BJ (cell line): Measurements from ENCODE around the gene CSF3. TPM values are rescaled to one million over a fixed set of nuclear protein-coding genes. Genes with fewer than 3 reads are reported as not detected.
A peak's percentile ranks its signal among the peaks of the same experiment; 100 is the strongest.

ENCODE experiments used
- CTCF ChIA-PET: fragments of 350-600 bp; formaldehyde crosslinking; extraction: SDS; loops from one replicate; lab custom pipeline; 2021; ENCODE audit warnings: antibody characterized with exemption, inconsistent platforms; lab: Yijun Ruan, JAX
- POLR2A ChIA-PET: fragments of 300-600 bp; sonication (Branson Sonifier 250); formaldehyde crosslinking; extraction: SDS; loops from one replicate; lab custom pipeline; 2021; ENCODE audit warnings: antibody characterized with exemption; lab: Charles Lee
- DNase-seq: peaks from one replicate; pipeline ENCODE4 v3.0.0-alpha.2; 2011; ENCODE audit warnings: low read depth
- H3K27me3 ChIP-seq: 2 replicates; pipeline ENCODE4 v1.6.0; 2011; ENCODE audit warnings: low read length; ENCODE audit not compliant: control insufficient read depth, insufficient read depth
- H3K36me3 ChIP-seq: 2 replicates; pipeline ENCODE4 v1.5.1; 2011; ENCODE audit warnings: low read length; ENCODE audit not compliant: control insufficient read depth, insufficient read depth
- H3K4me3 ChIP-seq: 2 replicates; pipeline ENCODE4 v1.5.1; 2011; ENCODE audit warnings: low read depth, mild to moderate bottlenecking, control low read depth, low read length
- polyA plus RNA-seq: library from polyadenylated mRNA; depleted of rRNA; stranded (reverse); fragments of >200 nt; gene quantifications from 2 replicates; pipeline ENCODE4 v1.2.3, GENCODE V29; 2011
- TF ChIP-seq, protein P1 (sequence below): IDR thresholded peaks from 2 replicates; pipeline ENCODE4 v1.5.1; 2011; ENCODE audit warnings: low read depth, mild to moderate bottlenecking, control low read depth, inconsistent platforms, low read length, moderate library complexity; ENCODE audit not compliant: insufficient read depth

Gene CSF3
- polyA plus RNA-seq, 1 experiment = not detected

DNA sequence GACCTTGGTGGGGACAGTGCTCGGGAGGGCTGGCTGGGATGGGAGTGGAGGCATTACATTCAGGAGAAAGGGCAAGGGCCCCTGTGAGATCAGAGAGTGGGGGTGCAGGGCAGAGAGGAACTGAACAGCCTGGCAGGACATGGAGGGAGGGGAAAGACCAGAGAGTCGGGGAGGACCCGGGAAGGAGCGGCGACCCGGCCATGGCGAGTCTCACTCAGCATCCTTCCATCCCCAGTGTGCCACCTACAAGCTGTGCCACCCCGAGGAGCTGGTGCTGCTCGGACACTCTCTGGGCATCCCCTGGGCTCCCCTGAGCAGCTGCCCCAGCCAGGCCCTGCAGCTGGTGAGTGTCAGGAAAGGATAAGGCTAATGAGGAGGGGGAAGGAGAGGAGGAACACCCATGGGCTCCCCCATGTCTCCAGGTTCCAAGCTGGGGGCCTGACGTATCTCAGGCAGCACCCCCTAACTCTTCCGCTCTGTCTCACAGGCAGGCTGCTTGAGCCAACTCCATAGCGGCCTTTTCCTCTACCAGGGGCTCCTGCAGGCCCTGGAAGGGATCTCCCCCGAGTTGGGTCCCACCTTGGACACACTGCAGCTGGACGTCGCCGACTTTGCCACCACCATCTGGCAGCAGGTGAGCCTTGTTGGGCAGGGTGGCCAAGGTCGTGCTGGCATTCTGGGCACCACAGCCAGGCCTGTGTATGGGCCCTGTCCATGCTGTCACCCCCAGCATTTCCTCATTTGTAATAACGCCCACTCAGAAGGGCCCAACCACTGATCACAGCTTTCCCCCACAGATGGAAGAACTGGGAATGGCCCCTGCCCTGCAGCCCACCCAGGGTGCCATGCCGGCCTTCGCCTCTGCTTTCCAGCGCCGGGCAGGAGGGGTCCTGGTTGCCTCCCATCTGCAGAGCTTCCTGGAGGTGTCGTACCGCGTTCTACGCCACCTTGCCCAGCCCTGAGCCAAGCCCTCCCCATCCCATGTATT, 1.1 kb downstream of the CSF3 start:
- DNase-seq = no peak
- ChIA-PET POLR2A (no interaction called here), CTCF (interaction anchor here (0.6 to 8.0 kb wide), 16 partner anchors 10 to 274 kb away, joined by 3 to 133 read pairs (median 6); partner anchors contain the start of gene CASC3)
- H3K36me3 ChIP-seq = peaks cover 7% of the 10 kb centered on the region; the same call in 1 of the 2 replicates
- TF ChIP-seq, protein P1, sequence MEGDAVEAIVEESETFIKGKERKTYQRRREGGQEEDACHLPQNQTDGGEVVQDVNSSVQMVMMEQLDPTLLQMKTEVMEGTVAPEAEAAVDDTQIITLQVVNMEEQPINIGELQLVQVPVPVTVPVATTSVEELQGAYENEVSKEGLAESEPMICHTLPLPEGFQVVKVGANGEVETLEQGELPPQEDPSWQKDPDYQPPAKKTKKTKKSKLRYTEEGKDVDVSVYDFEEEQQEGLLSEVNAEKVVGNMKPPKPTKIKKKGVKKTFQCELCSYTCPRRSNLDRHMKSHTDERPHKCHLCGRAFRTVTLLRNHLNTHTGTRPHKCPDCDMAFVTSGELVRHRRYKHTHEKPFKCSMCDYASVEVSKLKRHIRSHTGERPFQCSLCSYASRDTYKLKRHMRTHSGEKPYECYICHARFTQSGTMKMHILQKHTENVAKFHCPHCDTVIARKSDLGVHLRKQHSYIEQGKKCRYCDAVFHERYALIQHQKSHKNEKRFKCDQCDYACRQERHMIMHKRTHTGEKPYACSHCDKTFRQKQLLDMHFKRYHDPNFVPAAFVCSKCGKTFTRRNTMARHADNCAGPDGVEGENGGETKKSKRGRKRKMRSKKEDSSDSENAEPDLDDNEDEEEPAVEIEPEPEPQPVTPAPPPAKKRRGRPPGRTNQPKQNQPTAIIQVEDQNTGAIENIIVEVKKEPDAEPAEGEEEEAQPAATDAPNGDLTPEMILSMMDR = no peak
- H3K27me3 ChIP-seq = no peaks in the 10 kb centered on the region
- H3K4me3 ChIP-seq = no peak overlapping the region

DNA sequence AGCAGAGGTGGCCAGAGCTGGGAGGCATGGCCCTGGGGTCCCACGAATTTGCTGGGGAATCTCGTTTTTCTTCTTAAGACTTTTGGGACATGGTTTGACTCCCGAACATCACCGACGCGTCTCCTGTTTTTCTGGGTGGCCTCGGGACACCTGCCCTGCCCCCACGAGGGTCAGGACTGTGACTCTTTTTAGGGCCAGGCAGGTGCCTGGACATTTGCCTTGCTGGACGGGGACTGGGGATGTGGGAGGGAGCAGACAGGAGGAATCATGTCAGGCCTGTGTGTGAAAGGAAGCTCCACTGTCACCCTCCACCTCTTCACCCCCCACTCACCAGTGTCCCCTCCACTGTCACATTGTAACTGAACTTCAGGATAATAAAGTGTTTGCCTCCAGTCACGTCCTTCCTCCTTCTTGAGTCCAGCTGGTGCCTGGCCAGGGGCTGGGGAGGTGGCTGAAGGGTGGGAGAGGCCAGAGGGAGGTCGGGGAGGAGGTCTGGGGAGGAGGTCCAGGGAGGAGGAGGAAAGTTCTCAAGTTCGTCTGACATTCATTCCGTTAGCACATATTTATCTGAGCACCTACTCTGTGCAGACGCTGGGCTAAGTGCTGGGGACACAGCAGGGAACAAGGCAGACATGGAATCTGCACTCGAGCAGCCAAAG, 2.3 kb downstream of the CSF3 start:
- Histone ChIP-seq H3K27me3 (no peaks in the 10 kb centered on the region), H3K36me3 (peaks cover 8% of the 10 kb centered on the region), H3K4me3 (no peak overlapping the region)
- DNase-seq = no peak
- POLR2A ChIA-PET = no interaction called here
- CTCF ChIA-PET = interaction anchor here (0.6 to 8.0 kb wide), 11 partner anchors 9 to 1462 kb away, joined by 3 to 133 read pairs (median 4); no protein-coding TSS in a partner anchor
- TF ChIP-seq, protein P1 = no peak

DNA sequence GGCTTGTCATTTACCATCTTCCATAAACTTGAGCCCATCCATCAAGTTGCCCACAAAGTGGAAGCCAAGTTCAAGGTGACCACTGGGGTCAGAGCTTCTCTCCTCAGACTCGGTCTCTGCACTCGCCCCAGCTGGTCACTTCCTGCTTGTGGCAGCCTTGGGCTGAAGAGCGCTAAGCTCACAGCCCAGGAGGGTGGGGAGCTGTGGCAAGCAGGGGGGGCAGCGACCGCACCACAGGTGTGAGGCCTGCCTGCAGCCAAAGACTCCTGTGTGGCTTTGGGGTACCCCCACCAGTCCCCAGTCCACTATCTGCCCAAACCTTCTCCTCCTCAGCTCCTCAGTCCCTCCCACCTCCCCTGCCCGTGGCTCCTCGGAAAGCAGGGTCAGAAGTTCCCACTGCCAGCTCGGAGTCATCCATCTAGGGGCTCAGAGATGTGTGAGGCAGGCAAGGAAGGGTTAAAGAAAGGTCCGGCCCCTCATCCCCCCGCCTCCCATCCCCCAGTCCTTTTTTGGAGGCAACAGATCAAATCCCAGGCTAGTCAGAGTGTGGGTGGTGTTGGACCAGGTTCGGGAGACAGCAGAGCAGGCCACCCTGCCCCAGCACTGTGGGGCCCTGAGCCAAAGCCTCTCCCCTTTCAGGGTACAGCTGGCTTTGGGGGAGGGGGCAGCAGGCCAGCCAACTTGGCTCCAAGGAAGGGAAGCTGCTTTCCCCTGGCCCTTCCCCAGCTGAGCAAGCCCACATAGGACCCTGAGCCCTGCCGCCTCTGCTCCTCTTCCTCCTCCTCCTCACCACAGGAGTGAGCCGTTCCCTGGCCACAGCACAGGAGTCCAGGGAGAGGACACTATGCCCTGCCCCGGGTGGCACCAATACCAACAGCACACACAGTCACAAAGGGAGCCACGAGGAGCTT, 3.2 kb downstream of the CSF3 start:
- no peak for DNase-seq

DNA sequence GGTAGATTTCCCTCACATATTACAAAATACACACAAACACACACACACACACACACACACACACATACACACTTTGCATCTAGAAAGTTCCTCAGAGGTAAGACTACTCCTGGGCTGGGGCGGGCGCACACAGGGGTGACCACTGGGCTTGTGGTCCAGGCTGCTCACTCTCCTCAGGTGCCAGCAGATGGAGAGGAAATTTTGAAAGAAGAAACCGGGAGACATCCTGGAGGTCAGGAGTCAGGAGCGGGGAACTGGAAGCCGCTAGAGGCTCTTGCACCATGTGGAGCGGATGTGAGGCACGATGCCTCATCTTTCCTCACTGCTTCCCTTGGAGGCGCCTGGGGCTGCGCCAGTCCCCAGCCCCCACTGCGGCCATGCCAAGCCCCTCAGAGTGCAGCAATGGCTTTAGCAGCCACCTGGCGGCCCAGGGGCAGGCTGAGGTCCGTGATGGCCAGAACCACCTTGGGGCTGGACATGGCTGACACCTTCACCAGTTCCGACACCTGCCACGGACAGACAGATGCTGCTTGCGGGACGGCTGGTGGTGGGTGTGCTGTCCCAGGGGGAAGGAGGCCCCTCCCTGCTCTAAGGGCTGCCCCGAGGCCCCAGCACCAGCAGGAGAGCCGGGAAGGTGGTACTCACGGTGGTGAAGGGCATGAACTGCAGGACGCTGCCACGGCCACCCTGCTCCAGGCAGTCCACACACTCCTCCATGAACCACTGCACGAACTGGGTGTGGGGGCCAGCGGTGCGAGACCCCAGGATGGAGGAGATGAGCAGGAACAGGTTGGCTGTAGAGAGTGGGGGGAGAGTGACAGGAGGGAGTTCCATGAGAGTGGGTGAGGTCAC, 4.1 kb downstream of the CSF3 start:
- CTCF ChIA-PET = interaction anchor here (0.6 to 8.0 kb wide), 9 partner anchors 7 to 130 kb away, joined by 3 to 133 read pairs (median 7); no protein-coding TSS in a partner anchor

More for the DNA sequence above, 3.2 kb downstream of the CSF3 start:
- TF ChIP-seq, protein P1 = no peak
- Histone ChIP-seq H3K36me3 (peaks cover 10% of the 10 kb centered on the region), H3K4me3 (no peak overlapping the region), H3K27me3 (no peaks in the 10 kb centered on the region)
- POLR2A ChIA-PET = no interaction called here
- CTCF ChIA-PET = interaction anchor here (0.6 to 8.0 kb wide), 12 partner anchors 8 to 457 kb away, joined by 3 to 133 read pairs (median 4); no protein-coding TSS in a partner anchor

More for the DNA sequence above, 4.1 kb downstream of the CSF3 start:
- DNase-seq = peak; percentile 18
- TF ChIP-seq, protein P1 = no peak
- Histone ChIP-seq H3K4me3 (no peak overlapping the region), H3K27me3 (no peaks in the 10 kb centered on the region), H3K36me3 (peaks cover 10% of the 10 kb centered on the region)
- POLR2A ChIA-PET = no interaction called here
